ENCODE data around the gene AKAP9. TPM values are rescaled to one million over a fixed set of nuclear protein-coding genes. Genes with fewer than 3 reads are reported as not detected.
"Not testable (repeated sequence)": the region's sequence is repeated elsewhere in the genome, so short reads cannot be mapped to it uniquely, and the experiment has no call there.

Gene AKAP9
- total RNA-seq, 1 donor from 2014 or later = 25.2 TPM

GRCh38 chr7:92058899-92059298 is 118.2 kb downstream of the AKAP9 start:
- DNase-seq (ENCODE audit: low read depth in 2 of 2) = no peak

GRCh38 chr7:92061154-92061553 is 120.5 kb downstream of the AKAP9 start:
- no peak for DNase-seq (ENCODE audit: low read depth in 2 of 2)

- DNase-seq (ENCODE audit: low read depth in 2 of 2) = no peak
Measured at GRCh38 chr7:92064438-92065029, 123.9 kb downstream of the AKAP9 start.

GRCh38 chr7:92071032-92071431 is 130.4 kb downstream of the AKAP9 start:
- no peak for DNase-seq (ENCODE audit: low read depth in 2 of 2)

- peak in 1 of 2 donors; percentile 5 for DNase-seq (ENCODE audit: low read depth in 2 of 2)
Measured at GRCh38 chr7:92072121-92072520, 131.5 kb downstream of the AKAP9 start.

GRCh38 chr7:92072708-92073107 is 132.0 kb downstream of the AKAP9 start:
- no peak for DNase-seq (ENCODE audit: low read depth in 2 of 2)

GRCh38 chr7:92075455-92076158 is 134.9 kb downstream of the AKAP9 start:
- DNase-seq (ENCODE audit: low read depth in 2 of 2) = no peak

GRCh38 chr7:92076509-92076908 is 135.8 kb downstream of the AKAP9 start:
- no peak for DNase-seq (ENCODE audit: low read depth in 2 of 2)

GRCh38 chr7:92083922-92084321 is 143.3 kb downstream of the AKAP9 start:
- DNase-seq (ENCODE audit: low read depth in 2 of 2) = not testable (repeated sequence)

- no peak for DNase-seq (ENCODE audit: low read depth in 2 of 2)
Measured at GRCh38 chr7:92088266-92088665, 147.6 kb downstream of the AKAP9 start.

- no peak for DNase-seq (ENCODE audit: low read depth in 2 of 2)
Measured at GRCh38 chr7:92092210-92092609, 151.5 kb downstream of the AKAP9 start.

- no peak for DNase-seq (ENCODE audit: low read depth in 2 of 2)
Measured at GRCh38 chr7:92095380-92095779, 154.7 kb downstream of the AKAP9 start.

- DNase-seq (ENCODE audit: low read depth in 2 of 2) = no peak
Measured at GRCh38 chr7:92100534-92100933, 159.9 kb downstream of the AKAP9 start.

GRCh38 chr7:92102862-92103261 is 162.2 kb downstream of the AKAP9 start:
- not testable (repeated sequence) for DNase-seq (ENCODE audit: low read depth in 2 of 2)

- DNase-seq (ENCODE audit: low read depth in 2 of 2) = no peak
Measured at GRCh38 chr7:92108821-92109220, 168.2 kb downstream of the AKAP9 start.

- no peak for DNase-seq (ENCODE audit: low read depth in 2 of 2)
Measured at GRCh38 chr7:92110857-92111256, 170.2 kb downstream of the AKAP9 start.

- no peak for DNase-seq (ENCODE audit: low read depth in 2 of 2)
Measured at GRCh38 chr7:92115821-92116220, 175.2 kb downstream of the AKAP9 start.

- DNase-seq (ENCODE audit: low read depth in 2 of 2) = no peak
Measured at GRCh38 chr7:92116949-92117348, 176.3 kb downstream of the AKAP9 start.

- DNase-seq (ENCODE audit: low read depth in 2 of 2) = no peak
Measured at GRCh38 chr7:92119213-92119759, 178.6 kb downstream of the AKAP9 start.

- DNase-seq (ENCODE audit: low read depth in 2 of 2) = no peak
Measured at GRCh38 chr7:92121681-92122080, 181.0 kb downstream of the AKAP9 start.

GRCh38 chr7:92131093-92131492 is 190.4 kb downstream of the AKAP9 start:
- DNase-seq (ENCODE audit: low read depth in 2 of 2) = no peak

GRCh38 chr7:92131764-92132330 is 191.2 kb downstream of the AKAP9 start:
- no peak for DNase-seq (ENCODE audit: low read depth in 2 of 2)

Data from dermis microvascular lymphatic vessel endothelial cell (primary cell).